ENCODE measurements around the gene SLC1A4. TPM values are rescaled to one million over a fixed set of nuclear protein-coding genes. Genes with fewer than 3 reads are reported as not detected.

The SLC1A4 gene
- polyA plus RNA-seq, 6 donors from 2014 or later = 2.1 to 5.8 (median 3.0) TPM

DNA sequence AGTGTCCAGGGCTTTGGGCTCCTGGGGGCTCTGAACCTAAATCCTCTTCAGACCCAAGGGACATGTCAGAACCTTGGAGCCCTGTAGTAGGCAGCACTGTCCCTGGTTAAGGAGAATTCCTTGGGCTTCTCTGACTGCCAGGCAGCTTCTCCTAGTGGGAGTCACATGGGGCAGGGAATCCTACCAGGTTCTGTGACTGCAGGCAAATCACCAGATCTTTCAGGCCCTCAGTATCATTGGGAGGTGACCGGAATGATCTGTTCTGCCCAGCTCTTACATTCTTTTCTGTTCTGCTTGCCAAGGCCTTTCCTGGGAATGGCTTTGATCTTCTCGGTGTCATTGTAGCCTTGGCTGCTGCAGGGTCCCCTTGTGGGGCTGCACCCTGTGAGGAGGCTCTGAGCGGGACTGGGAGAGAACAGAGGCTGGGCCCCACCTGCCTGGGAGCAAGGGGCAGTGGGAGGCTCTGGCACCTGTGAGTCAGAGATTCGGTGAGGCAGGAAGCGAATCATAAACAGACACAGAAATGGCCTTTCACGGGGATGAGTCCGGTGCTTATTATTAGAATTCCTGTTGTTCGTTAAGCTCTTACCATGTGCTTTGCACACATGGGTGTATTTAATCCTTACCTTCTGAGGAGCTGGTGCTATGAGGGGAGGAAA, 81.1 kb downstream of the SLC1A4 start:
- H3K4me3 Mint-ChIP-seq = no peak overlapping the region
- peaks cover 29 to 56% (median 41%) of the 10 kb centered on the region in 3 donors for H3K4me1 Mint-ChIP-seq
- H3K27ac Mint-ChIP-seq = peak overlapping the region in 3 of 6 donors; percentile 37 to 86 (median 77)
- H3K36me3 Mint-ChIP-seq = no peaks in the 10 kb centered on the region
- no peaks in the 10 kb centered on the region for H3K9me3 Mint-ChIP-seq
- no peaks in the 10 kb centered on the region for H3K27me3 Mint-ChIP-seq
- ATAC-seq (ENCODE audit: low read depth in 2 of 2) = no peak
- DNase-seq = no peak

DNA sequence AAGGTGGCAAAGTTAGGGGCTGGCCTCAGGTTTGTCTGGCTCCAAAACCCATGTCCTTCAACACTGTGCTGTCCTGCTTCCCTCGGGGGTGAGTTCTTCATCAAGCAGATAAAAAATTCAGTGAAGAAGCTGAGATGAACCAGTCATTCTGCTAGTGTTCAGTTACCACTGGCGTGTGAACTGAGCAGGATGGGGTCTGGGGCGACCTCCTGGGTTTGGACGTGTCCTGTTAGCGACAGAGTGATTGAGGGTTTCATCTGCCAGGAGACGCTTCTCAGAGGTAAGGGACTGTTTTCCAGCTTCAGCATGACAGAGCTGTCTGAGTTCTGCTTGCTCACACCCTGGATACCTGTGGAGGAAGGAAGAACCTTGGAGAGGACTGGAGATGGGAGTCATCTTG, 81.7 kb downstream of the SLC1A4 start:
- Mint-ChIP-seq H3K4me1 (peaks cover 29 to 51% (median 41%) of the 10 kb centered on the region in 3 donors), H3K9me3 (no peaks in the 10 kb centered on the region), H3K27me3 (no peaks in the 10 kb centered on the region), H3K36me3 (no peaks in the 10 kb centered on the region), H3K27ac (peak overlapping the region in 3 of 6 donors; percentile 37 to 86 (median 77)), H3K4me3 (no peak overlapping the region)
- DNase-seq (no peak), ATAC-seq (ENCODE audit: low read depth in 2 of 2) (no peak)

DNA sequence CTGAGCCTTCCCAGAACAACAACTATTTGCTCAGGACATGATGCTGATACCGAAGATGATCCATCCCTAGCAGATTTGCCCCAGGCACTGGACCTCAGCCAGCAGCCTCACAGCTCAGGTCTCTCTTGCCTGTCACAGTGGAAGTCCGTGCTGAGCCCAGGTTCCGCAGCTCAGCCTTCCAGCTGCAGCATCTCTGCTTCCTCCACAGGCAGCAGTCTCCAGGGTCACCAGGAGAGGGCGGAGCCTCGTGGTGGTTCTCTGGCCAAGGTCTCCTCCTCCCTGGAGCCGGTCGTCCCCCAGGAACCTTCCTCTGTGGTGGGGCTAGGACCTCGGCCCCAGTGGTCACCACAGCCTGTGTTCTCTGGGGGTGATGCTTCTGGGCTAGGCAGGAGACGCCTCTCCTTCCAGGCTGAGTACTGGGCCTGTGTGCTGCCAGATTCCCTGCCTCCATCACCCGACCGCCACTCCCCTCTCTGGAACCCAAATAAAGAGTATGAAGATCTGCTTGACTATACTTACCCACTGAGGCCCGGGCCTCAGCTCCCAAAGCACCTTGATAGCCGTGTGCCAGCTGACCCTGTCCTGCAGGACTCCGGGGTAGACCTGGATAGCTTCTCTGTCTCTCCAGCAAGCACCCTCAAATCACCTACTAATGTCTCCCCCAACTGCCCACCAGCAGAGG, 82.4 kb downstream of the SLC1A4 start:
- Mint-ChIP-seq H3K27ac (peak overlapping the region in 5 of 6 donors; percentile 58 to 93 (median 80)), H3K4me1 (peaks cover 29 to 50% (median 41%) of the 10 kb centered on the region in 3 donors), H3K9me3 (no peaks in the 10 kb centered on the region), H3K27me3 (no peaks in the 10 kb centered on the region), H3K4me3 (peak overlapping the region in 1 of 8 donors; percentile 29), H3K36me3 (no peaks in the 10 kb centered on the region)
- ATAC-seq (ENCODE audit: low read depth in 2 of 2) (no peak), DNase-seq (no peak)

DNA sequence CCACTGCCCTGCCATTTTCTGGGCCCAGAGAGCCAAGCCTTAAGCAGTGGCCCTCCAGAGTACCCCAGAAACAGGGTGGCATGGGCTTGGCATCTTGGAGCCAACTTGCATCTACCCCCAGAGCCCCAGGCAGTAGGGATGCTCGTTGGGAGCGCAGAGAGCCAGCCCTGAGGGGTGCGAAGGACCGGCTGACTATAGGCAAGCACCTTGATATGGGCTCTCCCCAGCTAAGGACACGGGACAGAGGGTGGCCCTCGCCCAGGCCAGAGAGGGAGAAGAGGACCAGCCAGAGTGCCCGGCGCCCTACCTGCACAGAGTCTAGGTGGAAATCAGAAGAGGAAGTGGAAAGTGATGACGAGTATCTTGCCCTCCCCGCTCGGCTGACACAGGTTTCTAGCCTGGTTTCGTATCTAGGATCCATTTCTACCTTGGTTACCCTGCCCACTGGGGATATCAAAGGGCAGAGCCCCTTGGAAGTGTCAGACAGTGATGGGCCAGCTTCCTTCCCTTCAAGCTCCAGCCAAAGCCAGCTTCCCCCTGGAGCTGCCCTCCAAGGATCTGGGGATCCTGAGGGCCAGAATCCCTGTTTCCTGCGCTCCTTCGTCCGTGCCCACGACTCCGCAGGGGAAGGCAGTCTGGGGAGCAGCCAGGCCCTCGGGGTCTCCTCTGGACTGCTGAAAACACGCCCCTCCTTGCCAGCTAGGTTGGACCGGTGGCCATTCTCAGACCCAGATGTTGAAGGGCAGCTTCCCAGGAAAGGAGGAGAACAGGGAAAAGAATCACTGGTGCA, 83.2 kb downstream of the SLC1A4 start:
- Mint-ChIP-seq H3K4me1 (peaks cover 25 to 43% (median 35%) of the 10 kb centered on the region in 3 donors), H3K27ac (peak overlapping the region; percentile 58 to 93 (median 73)), H3K36me3 (no peaks in the 10 kb centered on the region), H3K9me3 (no peaks in the 10 kb centered on the region), H3K27me3 (no peaks in the 10 kb centered on the region), H3K4me3 (no peak overlapping the region)
- ATAC-seq (ENCODE audit: low read depth in 2 of 2) = peak; percentile 90 to 91
- peak; percentile 42 for DNase-seq

Other genes with a start within 250 kb of the SLC1A4 start
- 10 to 100 TPM; 16.6 to 21.0 (median 18.6) TPM for gene CEP68, start 67.0 kb downstream of the SLC1A4 start, polyA plus RNA-seq (ENCODE audit: low read depth in 6 of 6)
- gene RAB1A, start 140.7 kb downstream of the SLC1A4 start, polyA plus RNA-seq (ENCODE audit: low read depth in 6 of 6) = 10 to 100 TPM; 53.4 to 92.2 (median 60.5) TPM
- gene ACTR2, start 238.4 kb downstream of the SLC1A4 start, polyA plus RNA-seq (ENCODE audit: low read depth in 6 of 6) = 100 to 1,000 TPM; 345 to 395 (median 383) TPM